ENCODE measurements around the gene ABI2. TPM values are rescaled to one million over a fixed set of nuclear protein-coding genes. Genes with fewer than 3 reads are reported as not detected.

ABI2 gene
- total and polyA plus RNA-seq, 4 donors: 11.7 to 68.1 (median 26.3) TPM

GRCh38 chr2:203489531-203489930 lies 161.3 kb downstream of the ABI2 start:
- 93 to 95% methylated on average over 6 of the region's 6 CpGs for WGBS, 2 donors
- H3K36me3 ChIP-seq (ENCODE audit: control insufficient read depth in 4 of 4, insufficient read depth in 4 of 4, low read length in 4 of 4): peaks cover 9 to 15% (median 13%) of the 10 kb centered on the region in 4 donors
- DNase-seq (no peak), ATAC-seq (ENCODE audit: insufficient read depth, low FRiP score) (no peak)
- H3K4me1 ChIP-seq (ENCODE audit: control insufficient read depth in 5 of 5, insufficient read depth in 5 of 5, low read length in 5 of 5): no peaks in the 10 kb centered on the region
- H3K27ac ChIP-seq (ENCODE audit: low read depth in 1 of 2, low read length in 1 of 2): no peak overlapping the region
- peaks cover 0 to 2% (median 0%) of the 10 kb centered on the region in 3 donors for H3K27me3 ChIP-seq (ENCODE audit: control insufficient read depth in 3 of 3, insufficient read depth in 3 of 3, low read length in 2 of 3)
- no peak for TF ChIP-seq CTCF (IDR thresholded peaks at IDR 0.05; ENCODE audit: control extremely low read depth, extremely low read depth)
- H3K9ac ChIP-seq (ENCODE audit: insufficient read depth in 1 of 2, low read length in 2 of 2): no peak overlapping the region
- no peaks in the 10 kb centered on the region for H3K9me3 ChIP-seq (ENCODE audit: control insufficient read depth in 4 of 4, insufficient read depth in 3 of 4, low read length in 3 of 4)
- no peak overlapping the region for H3K4me3 ChIP-seq

GRCh38 chr2:203490391-203490790 lies 162.2 kb downstream of the ABI2 start:
- no peak for TF ChIP-seq CTCF (IDR thresholded peaks at IDR 0.05; ENCODE audit: control extremely low read depth, extremely low read depth)
- Histone ChIP-seq H3K9ac (ENCODE audit: insufficient read depth in 1 of 2, low read length in 2 of 2) (no peak overlapping the region), H3K27me3 (ENCODE audit: control insufficient read depth in 3 of 3, insufficient read depth in 3 of 3, low read length in 2 of 3) (peaks cover 0 to 2% (median 0%) of the 10 kb centered on the region in 3 donors), H3K36me3 (ENCODE audit: control insufficient read depth in 4 of 4, insufficient read depth in 4 of 4, low read length in 4 of 4) (peaks cover 9 to 13% (median 11%) of the 10 kb centered on the region in 4 donors), H3K9me3 (ENCODE audit: control insufficient read depth in 4 of 4, insufficient read depth in 3 of 4, low read length in 3 of 4) (no peaks in the 10 kb centered on the region), H3K27ac (ENCODE audit: low read depth in 1 of 2, low read length in 1 of 2) (no peak overlapping the region), H3K4me1 (ENCODE audit: control insufficient read depth in 5 of 5, insufficient read depth in 5 of 5, low read length in 5 of 5) (no peaks in the 10 kb centered on the region), H3K4me3 (no peak overlapping the region)
- WGBS, 2 donors: 95 to 97% methylated on average over 3 of the region's 3 CpGs
- no peak for ATAC-seq (ENCODE audit: insufficient read depth, low FRiP score)
- no peak for DNase-seq

GRCh38 chr2:203492965-203493364 lies 164.8 kb downstream of the ABI2 start:
- peaks cover 9 to 13% (median 11%) of the 10 kb centered on the region in 4 donors for H3K36me3 ChIP-seq (ENCODE audit: control insufficient read depth in 4 of 4, insufficient read depth in 4 of 4, low read length in 4 of 4)
- H3K27me3 ChIP-seq (ENCODE audit: control insufficient read depth in 3 of 3, insufficient read depth in 3 of 3, low read length in 2 of 3): peaks cover 0 to 2% (median 0%) of the 10 kb centered on the region in 3 donors
- peaks cover 0 to 2% (median 0%) of the 10 kb centered on the region in 5 donors for H3K4me1 ChIP-seq (ENCODE audit: control insufficient read depth in 5 of 5, insufficient read depth in 5 of 5, low read length in 5 of 5)
- no peak overlapping the region for H3K9ac ChIP-seq (ENCODE audit: insufficient read depth in 1 of 2, low read length in 2 of 2)
- no peak overlapping the region for H3K4me3 ChIP-seq
- H3K9me3 ChIP-seq (ENCODE audit: control insufficient read depth in 4 of 4, insufficient read depth in 3 of 4, low read length in 3 of 4): no peaks in the 10 kb centered on the region
- 87 to 90% methylated on average over 2 of the region's 2 CpGs for WGBS, 2 donors
- ATAC-seq (ENCODE audit: insufficient read depth, low FRiP score) (no peak), DNase-seq (no peak)
- no peak for TF ChIP-seq CTCF (IDR thresholded peaks at IDR 0.05; ENCODE audit: control extremely low read depth, extremely low read depth)
- H3K27ac ChIP-seq (ENCODE audit: low read depth in 1 of 2, low read length in 1 of 2): no peak overlapping the region

Other genes starting within 250 kb of the ABI2 start
- gene CYP20A1, start 89.4 kb upstream of the ABI2 start, total RNA-seq: 10 to 100 TPM; 28.5 to 31.5 TPM
- gene CYP20A1, start 89.4 kb upstream of the ABI2 start, polyA plus RNA-seq: 10 to 100 TPM; 10.9 to 13.6 TPM
- gene RAPH1, start 206.9 kb downstream of the ABI2 start, total RNA-seq: 10 to 100 TPM; 60.5 to 62.7 TPM
- 1 to 10 TPM; 7.2 to 9.6 TPM for gene RAPH1, start 206.9 kb downstream of the ABI2 start, polyA plus RNA-seq